Uterus (tissue), 4 donors: ENCODE measurements around the gene AIPL1. TPM values are rescaled to one million over a fixed set of nuclear protein-coding genes. Genes with fewer than 3 reads are reported as not detected.

Source experiments
- DNase-seq, 2 donors: peaks; one replicate each; pipeline ENCODE4 v3.0.0-alpha.2; 2019 to 2020
- H3K27ac ChIP-seq, 2 donors: fragments of 200-600 bp; sonication (generic); 1 replicate in 1 of 2; 2 replicates in 1 of 2; pipeline ENCODE4 v1.5.1; 2016 to 2018
- H3K27me3 ChIP-seq, 2 donors: fragments of 200-600 bp; sonication (generic); one replicate each; pipeline ENCODE4 v1.5.1; 2018 to 2019; ENCODE audit warnings: control low read depth in 1 of 2
- H3K36me3 ChIP-seq, 2 donors: fragments of 200-600 bp; sonication (generic); one replicate each; pipeline ENCODE4 v1.5.1; 2019; ENCODE audit warnings: control low read depth in 1 of 2
- H3K4me1 ChIP-seq, 2 donors: fragments of 200-600 bp; sonication (generic); one replicate each; pipeline ENCODE4 v1.5.1; 2018 to 2019; ENCODE audit warnings: control low read depth in 1 of 2
- H3K4me3 ChIP-seq, 2 donors: fragments of 200-600 bp; sonication (generic); 1 replicate in 1 of 2; 2 replicates in 1 of 2; pipeline ENCODE4 v1.5.1; 2018 to 2019; ENCODE audit warnings: mild to moderate bottlenecking in 1 of 2
- H3K9me3 ChIP-seq, 2 donors: fragments of 200-600 bp; sonication (generic); one replicate each; pipeline ENCODE4 v1.5.1; 2019; ENCODE audit warnings: control low read depth in 1 of 2
- CTCF ChIP-seq, 4 experiments: fragments of 200-600 bp in 2 of 4; fragments of 450-650 bp in 2 of 4; sonication (generic) in 2 of 4; IDR thresholded peaks; one replicate each; pipeline ENCODE4 v1.5.1; 2016 to 2019; ENCODE audit warnings: antibody characterized with exemption in 4 of 4, mild to moderate bottlenecking in 2 of 4, moderate library complexity in 1 of 4
- POLR2A ChIP-seq, 2 donors: fragments of 450-650 bp; IDR thresholded peaks; one replicate each; pipeline ENCODE4 v1.6.1; 2016; ENCODE audit warnings: antibody characterized with exemption in 2 of 2, mild to moderate bottlenecking in 1 of 2, moderate library complexity in 1 of 2
- intact Hi-C: fragments of 100-400 bp; cut with DNase I; formaldehyde crosslinking; loops from one replicate; pipeline ENCODE4 v1.15.1; 2023; ENCODE audit warnings: low total_unique reads
- total RNA-seq, 4 donors: library from RNA; depleted of rRNA in 3 of 4; stranded (reverse); fragments of >200 nt in 3 of 4; gene quantifications; one replicate each; pipeline versions ENCODE4 v1.1.0 to v1.2.4, GENCODE V29; 2014 to 2023
- donor health status: DM: yes; HTN: yes; CAD: no.

Gene AIPL1
- total RNA-seq, 4 donors from 2014 or later = not detected

DNA sequence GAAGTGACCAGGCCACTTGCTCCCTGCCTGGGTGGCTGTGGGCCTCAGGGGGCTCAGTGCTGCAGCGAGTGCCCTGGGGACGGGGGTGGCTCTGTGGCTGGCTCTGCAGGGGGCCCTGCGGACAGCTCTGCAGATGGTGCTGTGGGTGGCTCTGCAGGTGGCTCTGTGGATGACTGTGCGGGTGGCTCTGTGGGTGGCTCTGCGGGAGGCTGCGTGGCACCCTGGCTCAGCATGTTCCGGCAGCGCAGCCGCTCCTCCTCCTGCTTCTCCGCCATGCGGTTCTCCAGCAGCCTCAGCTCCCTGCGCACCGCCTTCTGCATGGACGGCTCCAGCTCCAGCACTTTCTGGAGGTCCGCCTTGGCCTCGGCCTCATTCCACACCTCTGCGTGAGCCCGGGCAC, 9.5 kb downstream of the AIPL1 start:
- no peaks in the 10 kb centered on the region for H3K27me3 ChIP-seq
- TF ChIP-seq CTCF (IDR thresholded peaks at IDR 0.05) (no peak), POLR2A (IDR thresholded peaks at IDR 0.05) (no peak)
- intact Hi-C loops = loop anchor here (5.0 kb wide), 1 partner anchor 838 kb away; no protein-coding TSS in a partner anchor

DNA sequence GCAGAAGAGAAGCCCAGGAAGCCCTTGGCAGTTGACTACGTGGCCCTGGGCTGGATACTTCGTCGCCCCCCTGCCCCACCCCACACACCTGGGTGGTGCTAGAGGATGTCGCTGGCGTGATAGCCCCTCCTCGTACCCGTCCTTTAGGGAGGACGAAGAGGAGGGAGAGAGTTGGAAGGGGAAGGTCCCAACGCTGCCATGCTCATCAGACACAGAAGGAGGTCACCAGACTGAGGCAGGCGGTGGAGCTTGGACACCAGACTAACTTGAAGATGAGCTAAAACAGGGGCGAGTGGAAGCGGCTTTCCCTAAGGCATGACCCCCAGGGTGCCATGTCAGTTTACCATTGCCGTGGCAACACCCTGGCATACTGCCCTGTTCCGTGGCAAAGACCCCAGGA, 11.0 kb downstream of the AIPL1 start:
- no peaks in the 10 kb centered on the region for H3K4me1 ChIP-seq
- TF ChIP-seq POLR2A (IDR thresholded peaks at IDR 0.05) (no peak), CTCF (IDR thresholded peaks at IDR 0.05) (no peak)
- intact Hi-C loops = no loop called here
- no peaks in the 10 kb centered on the region for H3K9me3 ChIP-seq
- H3K27ac ChIP-seq = no peak overlapping the region
- H3K4me3 ChIP-seq = no peak overlapping the region
- DNase-seq = no peak
- H3K36me3 ChIP-seq = no peaks in the 10 kb centered on the region
- H3K27me3 ChIP-seq = no peaks in the 10 kb centered on the region

More for the DNA sequence above, 9.5 kb downstream of the AIPL1 start:
- no peaks in the 10 kb centered on the region for H3K9me3 ChIP-seq
- no peak overlapping the region for H3K4me3 ChIP-seq
- no peaks in the 10 kb centered on the region for H3K4me1 ChIP-seq
- no peak overlapping the region for H3K27ac ChIP-seq
- DNase-seq = no peak
- no peaks in the 10 kb centered on the region for H3K36me3 ChIP-seq

- Histone ChIP-seq H3K4me1 (no peaks in the 10 kb centered on the region), H3K27ac (no peak overlapping the region), H3K36me3 (no peaks in the 10 kb centered on the region), H3K9me3 (no peaks in the 10 kb centered on the region), H3K27me3 (no peaks in the 10 kb centered on the region), H3K4me3 (no peak overlapping the region)
- no peak for DNase-seq
- no peak for TF ChIP-seq POLR2A (IDR thresholded peaks at IDR 0.05)
- no peak for TF ChIP-seq CTCF (IDR thresholded peaks at IDR 0.05)
- intact Hi-C loops = no loop called here
These were observed 12.2 kb downstream of the AIPL1 start for GRCh38 chr17:6422654-6423241.

- intact Hi-C loops = no loop called here
- no peak overlapping the region for H3K4me3 ChIP-seq
- TF ChIP-seq POLR2A (IDR thresholded peaks at IDR 0.05) = no peak
- TF ChIP-seq CTCF (IDR thresholded peaks at IDR 0.05) = peak; percentile 70 to 86 (median 78)
- peak; percentile 60 to 71 for DNase-seq
- H3K27me3 ChIP-seq = no peaks in the 10 kb centered on the region
- no peaks in the 10 kb centered on the region for H3K9me3 ChIP-seq
- no peaks in the 10 kb centered on the region for H3K4me1 ChIP-seq
- H3K27ac ChIP-seq = no peak overlapping the region
- H3K36me3 ChIP-seq = no peaks in the 10 kb centered on the region
These were observed 13.0 kb downstream of the AIPL1 start for GRCh38 chr17:6421700-6422604.

DNA sequence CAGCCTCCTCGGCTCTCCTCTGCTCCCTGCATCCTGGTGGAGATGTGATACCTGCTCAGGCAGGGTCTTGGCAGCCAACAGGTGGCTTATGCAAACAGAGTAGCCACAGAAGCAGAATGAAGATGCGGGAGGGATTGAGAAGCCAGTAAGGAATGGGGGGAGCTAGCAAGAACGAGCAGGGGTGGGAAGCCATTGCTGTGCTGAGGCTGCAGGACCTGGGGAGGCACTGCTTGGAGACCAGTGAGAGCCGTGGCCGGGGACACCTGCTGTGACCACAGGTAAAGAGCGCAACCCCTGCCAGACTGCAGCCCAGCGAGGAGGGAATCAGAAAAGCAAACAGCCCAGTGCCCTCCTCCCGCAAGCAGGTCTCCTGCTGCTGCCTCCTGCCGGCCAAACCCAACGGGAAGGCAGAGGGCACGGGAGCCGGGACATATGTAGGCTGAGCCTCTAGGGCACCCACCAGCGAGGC, 14.7 kb downstream of the AIPL1 start:
- H3K9me3 ChIP-seq = no peaks in the 10 kb centered on the region
- H3K27ac ChIP-seq = no peak overlapping the region
- no peaks in the 10 kb centered on the region for H3K36me3 ChIP-seq
- H3K27me3 ChIP-seq = no peaks in the 10 kb centered on the region
- no peak overlapping the region for H3K4me3 ChIP-seq
- DNase-seq = no peak
- intact Hi-C loops = no loop called here
- no peak for TF ChIP-seq POLR2A (IDR thresholded peaks at IDR 0.05)
- TF ChIP-seq CTCF (IDR thresholded peaks at IDR 0.05) = no peak
- H3K4me1 ChIP-seq = no peaks in the 10 kb centered on the region
